ENCODE data around the gene IFITM5. TPM values are rescaled to one million over a fixed set of nuclear protein-coding genes. Genes with fewer than 3 reads are reported as not detected.

IFITM5 gene
- total and polyA plus RNA-seq, 2 experiments from 2014 or later = not detected

- no peak overlapping the region for H2AFZ ChIP-seq
- H3K79me2 ChIP-seq = no peaks in the 10 kb centered on the region
- no peaks in the 10 kb centered on the region for H4K20me1 ChIP-seq (ENCODE audit: insufficient read depth, poor library complexity, severe bottlenecking)
- H3K4me2 ChIP-seq = no peak overlapping the region
- no peaks in the 10 kb centered on the region for H3K9me2 ChIP-seq (replicated peaks; ENCODE audit: insufficient read depth)
- H3K27me3 ChIP-seq = no peaks in the 10 kb centered on the region
- H3K36me3 ChIP-seq (replicated peaks; ENCODE audit: insufficient read depth, low read depth) = no peaks in the 10 kb centered on the region
- no peaks in the 10 kb centered on the region for H3K4me1 ChIP-seq (ENCODE audit: insufficient read depth)
- no peaks in the 10 kb centered on the region for H3K9me3 ChIP-seq (ENCODE audit: low read depth)
- no peak for TF ChIP-seq EZH2 (IDR thresholded peaks at IDR 0.05; ENCODE audit: borderline replicate concordance)
- no peak for TF ChIP-seq EZH2phosphoT487 (IDR thresholded peaks at IDR 0.05; ENCODE audit: low read depth, severe bottlenecking, unreplicated experiment)
- no peak for TF ChIP-seq CTCF (IDR thresholded peaks at IDR 0.05; ENCODE audit: poor library complexity)
- no peak overlapping the region for H3K4me3 ChIP-seq
- 76% methylated on average over 14 of the region's 14 CpGs for WGBS (ENCODE audit: low lambda C conversion rate, missing lambda C conversion rate)
- H3K27ac ChIP-seq = no peak overlapping the region
- no peak for DNase-seq (ENCODE audit: low spot score)
These were observed 42.2 kb downstream of the IFITM5 start for GRCh38 chr11:256952-257737.

GRCh38 chr11:255816-256215 is 43.5 kb downstream of the IFITM5 start:
- Histone ChIP-seq H3K79me2 (no peaks in the 10 kb centered on the region), H3K4me2 (no peak overlapping the region), H3K9me2 (replicated peaks; ENCODE audit: insufficient read depth) (no peaks in the 10 kb centered on the region), H3K4me3 (no peak overlapping the region), H3K27me3 (no peaks in the 10 kb centered on the region), H3K4me1 (ENCODE audit: insufficient read depth) (no peaks in the 10 kb centered on the region), H3K36me3 (replicated peaks; ENCODE audit: insufficient read depth, low read depth) (no peaks in the 10 kb centered on the region), H3K27ac (no peak overlapping the region), H4K20me1 (ENCODE audit: insufficient read depth, poor library complexity, severe bottlenecking) (no peaks in the 10 kb centered on the region), H3K9me3 (ENCODE audit: low read depth) (no peaks in the 10 kb centered on the region), H2AFZ (no peak overlapping the region)
- TF ChIP-seq EZH2phosphoT487 (IDR thresholded peaks at IDR 0.05; ENCODE audit: low read depth, severe bottlenecking, unreplicated experiment) = no peak
- no peak for TF ChIP-seq EZH2 (IDR thresholded peaks at IDR 0.05; ENCODE audit: borderline replicate concordance)
- TF ChIP-seq CTCF (IDR thresholded peaks at IDR 0.05; ENCODE audit: poor library complexity) = no peak
- no peak for DNase-seq (ENCODE audit: low spot score)
- 100% methylated on average over 2 of the region's 2 CpGs for WGBS (ENCODE audit: low lambda C conversion rate, missing lambda C conversion rate)

GRCh38 chr11:255176-255575 is 44.1 kb downstream of the IFITM5 start:
- Histone ChIP-seq H3K9me2 (replicated peaks; ENCODE audit: insufficient read depth) (no peaks in the 10 kb centered on the region), H3K9me3 (ENCODE audit: low read depth) (no peaks in the 10 kb centered on the region), H3K27me3 (no peaks in the 10 kb centered on the region), H3K79me2 (no peaks in the 10 kb centered on the region), H3K36me3 (replicated peaks; ENCODE audit: insufficient read depth, low read depth) (no peaks in the 10 kb centered on the region), H3K4me1 (ENCODE audit: insufficient read depth) (no peaks in the 10 kb centered on the region), H4K20me1 (ENCODE audit: insufficient read depth, poor library complexity, severe bottlenecking) (no peaks in the 10 kb centered on the region), H3K27ac (no peak overlapping the region), H2AFZ (no peak overlapping the region), H3K4me3 (no peak overlapping the region), H3K4me2 (no peak overlapping the region)
- 88% methylated on average over 3 of the region's 3 CpGs for WGBS (ENCODE audit: low lambda C conversion rate, missing lambda C conversion rate)
- TF ChIP-seq EZH2 (IDR thresholded peaks at IDR 0.05; ENCODE audit: borderline replicate concordance) = no peak
- TF ChIP-seq CTCF (IDR thresholded peaks at IDR 0.05; ENCODE audit: poor library complexity) = no peak
- TF ChIP-seq EZH2phosphoT487 (IDR thresholded peaks at IDR 0.05; ENCODE audit: low read depth, severe bottlenecking, unreplicated experiment) = no peak
- DNase-seq (ENCODE audit: low spot score) = no peak
